OCI-LY1 (cell line): ENCODE data around the gene NUP54.

Experiments
- EZH2 ChIP-seq: fragments of 200-600 bp; sonication (generic), shearing (Covaris generic); IDR thresholded peaks from 2 replicates; pipeline ENCODE4 v1.8.0; 2017; ENCODE audit warnings: borderline replicate concordance, mixed run types, mild to moderate bottlenecking, antibody characterized with exemption, low read length, moderate library complexity, mixed read lengths
- TF ChIP-seq, protein P1 (sequence below): fragments of 200-600 bp; sonication (generic), shearing (Covaris generic); IDR thresholded peaks from 2 replicates; pipeline ENCODE4 v1.5.1; 2017; ENCODE audit warnings: mild to moderate bottlenecking, antibody characterized with exemption, low read length, moderate library complexity, mixed read lengths

DNA sequence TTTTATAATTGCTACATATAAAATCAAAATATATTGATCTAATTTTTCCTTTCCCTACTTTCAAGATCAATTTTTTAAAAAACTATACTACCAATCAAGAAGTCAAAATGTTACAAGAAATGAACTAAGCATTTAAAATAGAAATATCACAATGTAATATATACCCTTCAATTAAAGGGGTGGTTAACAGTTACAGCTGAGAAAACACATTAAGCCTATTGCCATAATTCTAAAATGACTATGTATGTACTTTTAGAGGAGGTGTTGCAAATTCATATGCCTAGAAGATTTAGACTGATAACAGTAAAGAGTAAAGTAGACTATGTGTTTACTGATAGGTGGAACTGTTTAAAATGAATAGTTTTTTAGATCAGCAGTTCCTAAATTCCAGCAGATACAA lies 3.7 kb downstream of the NUP54 start:
- TF ChIP-seq, protein P1, sequence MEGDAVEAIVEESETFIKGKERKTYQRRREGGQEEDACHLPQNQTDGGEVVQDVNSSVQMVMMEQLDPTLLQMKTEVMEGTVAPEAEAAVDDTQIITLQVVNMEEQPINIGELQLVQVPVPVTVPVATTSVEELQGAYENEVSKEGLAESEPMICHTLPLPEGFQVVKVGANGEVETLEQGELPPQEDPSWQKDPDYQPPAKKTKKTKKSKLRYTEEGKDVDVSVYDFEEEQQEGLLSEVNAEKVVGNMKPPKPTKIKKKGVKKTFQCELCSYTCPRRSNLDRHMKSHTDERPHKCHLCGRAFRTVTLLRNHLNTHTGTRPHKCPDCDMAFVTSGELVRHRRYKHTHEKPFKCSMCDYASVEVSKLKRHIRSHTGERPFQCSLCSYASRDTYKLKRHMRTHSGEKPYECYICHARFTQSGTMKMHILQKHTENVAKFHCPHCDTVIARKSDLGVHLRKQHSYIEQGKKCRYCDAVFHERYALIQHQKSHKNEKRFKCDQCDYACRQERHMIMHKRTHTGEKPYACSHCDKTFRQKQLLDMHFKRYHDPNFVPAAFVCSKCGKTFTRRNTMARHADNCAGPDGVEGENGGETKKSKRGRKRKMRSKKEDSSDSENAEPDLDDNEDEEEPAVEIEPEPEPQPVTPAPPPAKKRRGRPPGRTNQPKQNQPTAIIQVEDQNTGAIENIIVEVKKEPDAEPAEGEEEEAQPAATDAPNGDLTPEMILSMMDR: no peak
- TF ChIP-seq EZH2: no peak
